Tibial nerve (tissue), 4 donors: ENCODE data around the gene RANBP3.
"Not testable (repeated sequence)": the region's sequence is repeated elsewhere in the genome, so short reads cannot be mapped to it uniquely, and the experiment has no call there.

Experiments
- EP300 ChIP-seq, 2 donors: sonication (generic); formaldehyde crosslinking; IDR thresholded peaks; one replicate each; pipeline ENCODE4 v1.6.1; 2017; ENCODE audit warnings: antibody characterized with exemption in 2 of 2, mild to moderate bottlenecking in 1 of 2
- POLR2A ChIP-seq, 2 donors: fragments of 450-650 bp; IDR thresholded peaks; one replicate each; pipeline ENCODE4 v1.6.1; 2017; ENCODE audit warnings: antibody characterized with exemption in 2 of 2, mild to moderate bottlenecking in 2 of 2, moderate library complexity in 2 of 2
- TF ChIP-seq, protein P1 (sequence below), 5 experiments: fragments of 200-600 bp in 3 of 5; fragments of 450-650 bp in 2 of 5; sonication (generic) in 3 of 5; IDR thresholded peaks; one replicate each; pipeline ENCODE4 v1.5.1; 2016 to 2019; ENCODE audit warnings: antibody characterized with exemption in 5 of 5, mild to moderate bottlenecking in 3 of 5, moderate library complexity in 2 of 5

- TF ChIP-seq, protein P1, sequence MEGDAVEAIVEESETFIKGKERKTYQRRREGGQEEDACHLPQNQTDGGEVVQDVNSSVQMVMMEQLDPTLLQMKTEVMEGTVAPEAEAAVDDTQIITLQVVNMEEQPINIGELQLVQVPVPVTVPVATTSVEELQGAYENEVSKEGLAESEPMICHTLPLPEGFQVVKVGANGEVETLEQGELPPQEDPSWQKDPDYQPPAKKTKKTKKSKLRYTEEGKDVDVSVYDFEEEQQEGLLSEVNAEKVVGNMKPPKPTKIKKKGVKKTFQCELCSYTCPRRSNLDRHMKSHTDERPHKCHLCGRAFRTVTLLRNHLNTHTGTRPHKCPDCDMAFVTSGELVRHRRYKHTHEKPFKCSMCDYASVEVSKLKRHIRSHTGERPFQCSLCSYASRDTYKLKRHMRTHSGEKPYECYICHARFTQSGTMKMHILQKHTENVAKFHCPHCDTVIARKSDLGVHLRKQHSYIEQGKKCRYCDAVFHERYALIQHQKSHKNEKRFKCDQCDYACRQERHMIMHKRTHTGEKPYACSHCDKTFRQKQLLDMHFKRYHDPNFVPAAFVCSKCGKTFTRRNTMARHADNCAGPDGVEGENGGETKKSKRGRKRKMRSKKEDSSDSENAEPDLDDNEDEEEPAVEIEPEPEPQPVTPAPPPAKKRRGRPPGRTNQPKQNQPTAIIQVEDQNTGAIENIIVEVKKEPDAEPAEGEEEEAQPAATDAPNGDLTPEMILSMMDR (IDR thresholded peaks at IDR 0.05): not testable (repeated sequence)
- TF ChIP-seq POLR2A, EP300 (IDR thresholded peaks at IDR 0.05): not testable (repeated sequence)
Observed at GRCh38 chr19:5963259-5963658, 14.7 kb downstream of the RANBP3 start.
